GM18873 (cell line): Measurements from ENCODE around the gene BMP8B.

Experiments
- ATAC-seq: cut with Tn5 transposase; IDR thresholded peaks from one replicate; pipeline ENCODE4 v1.9.1; 2021; ENCODE audit warnings: mild to moderate bottlenecking, moderate library complexity, moderate number of reproducible peaks; ENCODE audit not compliant: unreplicated experiment, low FRiP score

BMP8B gene

DNA sequence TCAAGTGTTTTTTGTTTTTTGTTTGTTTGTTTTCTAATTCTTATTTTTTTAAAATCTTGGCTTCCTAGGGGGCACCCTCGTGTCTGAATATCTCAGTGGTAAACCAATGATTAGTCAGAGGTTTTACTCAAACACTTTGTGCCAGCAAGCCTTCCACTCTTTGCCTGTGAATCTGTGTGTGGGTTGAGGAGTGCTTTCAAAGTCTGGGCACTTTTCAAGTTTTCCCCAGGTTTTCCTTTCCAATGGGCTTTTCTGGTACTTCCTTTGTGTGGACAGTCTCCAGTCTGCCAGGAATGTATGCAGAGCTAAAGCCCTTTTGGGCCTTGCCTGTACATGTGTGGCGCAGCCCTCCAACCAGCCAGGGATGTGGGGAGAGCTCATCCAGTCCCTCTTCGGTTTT is 59.6 kb downstream of the BMP8B start:
- no peak for ATAC-seq

DNA sequence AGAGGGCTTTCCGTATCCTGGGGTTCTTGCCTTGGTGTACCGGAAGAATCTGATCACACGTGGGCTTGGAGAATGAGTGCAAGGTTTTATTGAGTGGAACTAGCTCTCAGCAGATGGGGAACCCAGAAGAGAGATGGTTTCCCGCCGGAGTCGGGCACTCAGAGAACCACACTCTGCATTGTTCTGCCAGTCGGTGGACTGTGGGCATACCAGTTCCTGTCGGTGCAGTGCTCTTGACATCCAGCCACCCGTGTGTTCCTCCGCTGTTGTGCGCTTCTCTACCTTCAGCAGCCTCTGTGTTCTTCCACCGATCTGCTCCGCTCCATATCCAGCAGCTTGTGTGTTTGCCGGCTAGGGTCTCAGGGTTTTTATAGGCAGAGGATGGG is 60.7 kb downstream of the BMP8B start:
- no peak for ATAC-seq

DNA sequence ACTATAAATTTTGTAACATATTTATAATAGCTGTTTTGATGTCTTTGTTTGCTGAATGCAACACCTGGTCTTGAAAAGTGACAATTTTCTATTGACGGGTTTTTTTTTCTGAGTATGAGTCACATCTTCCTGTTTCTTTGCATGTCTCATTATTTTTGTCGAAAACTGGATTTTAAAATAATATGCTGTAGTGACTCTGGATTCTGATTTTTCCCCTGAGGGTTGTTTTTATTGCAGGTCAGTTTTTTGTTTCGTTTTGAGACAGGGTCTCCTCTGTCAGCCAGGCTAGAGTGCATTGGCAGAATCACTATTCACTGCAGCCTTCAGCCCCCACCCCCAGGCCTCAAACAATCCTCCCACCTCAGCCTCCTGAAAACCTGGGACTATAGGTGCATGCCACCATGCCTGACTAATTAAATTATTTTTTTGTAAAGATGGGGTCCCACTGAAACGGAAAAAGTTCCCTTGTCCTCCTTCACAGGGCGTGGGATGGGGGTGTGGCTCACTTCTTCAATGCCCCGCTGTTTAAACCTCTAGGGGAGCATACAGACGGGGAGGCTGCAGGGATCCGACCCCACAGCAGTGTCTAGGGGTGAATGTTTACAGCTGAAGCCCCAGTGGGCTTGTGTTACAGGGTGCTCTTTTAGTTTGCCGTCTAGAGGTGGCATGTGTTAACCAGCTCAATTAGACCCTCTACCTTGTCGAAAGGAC is 61.3 kb downstream of the BMP8B start:
- ATAC-seq: no peak

DNA sequence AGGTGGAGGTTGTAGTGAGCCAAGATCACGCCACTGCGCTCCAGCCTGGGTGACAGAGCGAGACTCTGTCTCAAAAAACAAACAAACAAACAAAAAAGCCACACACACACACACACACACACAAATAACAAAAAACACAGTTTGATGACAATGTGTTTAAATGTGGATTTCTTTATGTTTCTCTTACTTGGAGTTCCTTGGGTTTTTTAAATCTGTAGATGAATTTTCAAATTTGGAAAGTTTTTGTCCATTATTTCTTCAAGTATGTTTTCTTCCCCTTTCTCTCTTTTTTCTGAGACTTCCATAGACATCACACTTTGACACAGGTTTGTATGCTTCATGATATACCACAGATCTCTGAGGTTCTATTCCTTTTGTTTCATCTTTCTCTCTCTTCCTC is 62.1 kb downstream of the BMP8B start:
- no peak for ATAC-seq

DNA sequence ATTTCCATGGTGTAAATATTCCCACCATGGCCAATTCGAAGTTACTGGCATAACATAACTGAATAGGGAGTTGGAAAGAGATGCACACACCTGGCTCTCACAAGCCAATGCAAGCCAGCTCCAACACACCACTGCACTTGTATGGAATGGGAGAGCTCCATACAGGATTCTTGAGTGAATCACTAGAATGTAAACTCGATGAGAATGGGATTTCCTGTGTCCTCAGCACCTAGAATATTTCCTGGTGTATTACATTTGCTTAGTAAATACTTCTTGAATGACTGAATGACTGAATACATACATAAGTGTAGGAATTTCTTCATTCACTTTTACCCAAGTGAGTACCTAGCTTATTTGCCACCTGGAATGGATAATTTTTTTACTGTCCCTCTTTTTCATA is 66.2 kb downstream of the BMP8B start:
- no peak for ATAC-seq

DNA sequence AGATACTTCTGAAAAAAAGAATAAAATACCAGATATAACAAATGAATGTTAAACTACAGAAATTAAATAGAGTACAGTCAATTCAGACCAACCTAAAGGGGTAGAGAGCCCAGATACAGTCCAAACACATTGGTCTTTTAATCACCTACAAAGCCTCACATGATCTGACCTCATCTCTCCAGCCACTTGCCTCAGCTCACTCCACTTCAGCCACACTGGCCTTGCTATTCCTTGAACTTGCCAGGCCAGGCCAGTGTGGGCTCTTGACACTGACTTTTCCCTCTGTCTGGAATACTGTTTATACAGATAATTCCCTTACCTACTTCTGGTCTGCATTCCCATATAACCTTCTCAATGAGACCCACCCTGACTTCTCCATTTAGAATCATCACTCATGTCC is 67.0 kb downstream of the BMP8B start:
- ATAC-seq: no peak

DNA sequence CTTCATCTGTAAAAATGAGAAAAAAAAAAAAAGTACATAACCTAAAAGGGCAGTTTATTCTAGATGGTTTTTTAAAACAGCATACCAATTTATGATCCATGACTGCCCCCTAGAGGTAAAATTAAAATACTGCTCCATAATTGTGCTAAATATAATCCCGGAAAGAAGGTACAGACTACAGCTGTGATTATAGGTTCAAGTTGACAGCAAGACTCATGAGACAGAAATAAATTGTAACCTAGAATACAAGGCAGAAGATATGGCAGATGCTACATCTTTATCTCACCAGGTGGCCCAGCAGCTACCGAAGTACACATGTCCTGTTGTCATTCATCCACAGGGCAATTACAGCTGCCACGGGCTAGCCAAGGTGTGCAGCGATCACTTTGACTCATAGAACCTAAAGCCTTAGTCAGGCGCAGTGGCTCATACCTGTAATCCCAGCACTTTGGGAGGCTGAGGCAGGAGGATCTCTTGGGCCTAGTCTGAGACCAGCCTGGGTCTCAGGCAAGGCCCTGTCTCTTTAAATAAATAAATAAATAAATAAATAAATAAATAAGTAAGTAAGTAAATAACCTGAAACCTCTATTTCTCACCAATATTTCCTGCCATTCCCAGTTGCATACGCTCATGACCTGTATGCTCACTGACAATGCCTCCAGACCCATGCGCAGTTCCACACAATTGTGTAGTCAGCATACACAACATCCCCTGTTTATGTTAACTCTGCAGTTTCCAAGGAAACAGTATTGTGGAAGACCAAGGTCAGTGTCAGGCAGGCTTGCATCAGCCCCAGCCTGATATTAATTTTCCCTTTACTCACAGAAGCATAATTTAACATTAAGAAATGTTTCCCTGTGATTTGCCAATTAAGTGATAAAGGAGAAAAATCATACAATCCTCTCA is 68.3 kb downstream of the BMP8B start:
- no peak for ATAC-seq

DNA sequence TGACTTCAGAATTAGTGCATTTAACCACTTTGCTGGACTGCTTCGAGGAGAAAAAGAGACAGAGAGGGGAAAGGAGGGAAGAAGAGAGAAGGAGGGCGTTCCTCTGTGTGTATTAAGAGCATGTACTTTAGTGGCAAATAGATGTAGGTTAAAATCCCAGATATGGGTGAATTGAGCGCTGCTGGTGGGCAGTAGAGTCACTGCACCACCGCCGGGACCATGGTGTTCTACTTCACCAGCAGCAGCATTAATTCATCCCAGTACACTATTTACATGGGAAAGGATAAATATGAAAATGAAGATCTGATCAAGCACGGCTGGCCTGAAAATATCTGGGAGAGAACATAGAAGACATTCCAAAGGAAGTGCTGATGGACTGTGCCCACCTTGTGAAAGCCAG is 70.9 kb downstream of the BMP8B start:
- no peak for ATAC-seq

DNA sequence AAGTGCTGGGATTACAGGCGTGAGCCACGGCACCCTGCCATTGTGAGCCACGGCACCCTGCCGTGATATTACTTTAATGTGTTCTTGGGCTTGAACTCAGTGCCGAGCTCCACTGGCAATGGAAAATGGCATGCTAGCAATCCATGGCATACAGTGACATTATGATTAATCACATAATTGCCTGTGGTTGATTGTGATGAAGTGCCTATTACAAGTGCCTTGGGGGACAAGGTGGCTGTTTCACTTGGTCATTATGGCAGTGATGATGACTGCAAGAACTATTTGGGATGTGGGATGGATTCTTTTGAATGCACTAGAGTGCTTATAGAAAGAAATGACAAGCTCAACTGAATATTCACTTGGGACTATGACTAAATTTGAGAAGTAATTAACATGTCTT is 75.1 kb downstream of the BMP8B start:
- no peak for ATAC-seq

DNA sequence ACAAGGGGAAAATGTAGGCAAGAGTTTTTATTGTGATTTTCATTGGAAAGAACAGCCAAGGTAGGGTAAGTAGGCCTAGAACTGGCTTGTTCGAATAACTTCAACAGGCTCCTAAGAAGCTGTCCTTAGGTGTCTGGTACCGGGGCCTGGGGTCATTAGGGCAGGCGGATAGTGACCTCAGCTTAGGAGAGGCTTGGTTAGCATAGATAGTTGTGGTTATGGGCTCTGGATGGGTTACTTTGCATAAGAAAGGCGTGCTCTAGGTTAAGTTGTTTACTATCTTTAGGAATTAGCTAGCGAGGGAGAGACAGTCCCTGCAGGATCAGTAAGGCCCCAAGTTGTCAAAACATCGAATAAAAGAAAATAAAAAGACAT is 76.7 kb downstream of the BMP8B start:
- ATAC-seq: no peak

DNA sequence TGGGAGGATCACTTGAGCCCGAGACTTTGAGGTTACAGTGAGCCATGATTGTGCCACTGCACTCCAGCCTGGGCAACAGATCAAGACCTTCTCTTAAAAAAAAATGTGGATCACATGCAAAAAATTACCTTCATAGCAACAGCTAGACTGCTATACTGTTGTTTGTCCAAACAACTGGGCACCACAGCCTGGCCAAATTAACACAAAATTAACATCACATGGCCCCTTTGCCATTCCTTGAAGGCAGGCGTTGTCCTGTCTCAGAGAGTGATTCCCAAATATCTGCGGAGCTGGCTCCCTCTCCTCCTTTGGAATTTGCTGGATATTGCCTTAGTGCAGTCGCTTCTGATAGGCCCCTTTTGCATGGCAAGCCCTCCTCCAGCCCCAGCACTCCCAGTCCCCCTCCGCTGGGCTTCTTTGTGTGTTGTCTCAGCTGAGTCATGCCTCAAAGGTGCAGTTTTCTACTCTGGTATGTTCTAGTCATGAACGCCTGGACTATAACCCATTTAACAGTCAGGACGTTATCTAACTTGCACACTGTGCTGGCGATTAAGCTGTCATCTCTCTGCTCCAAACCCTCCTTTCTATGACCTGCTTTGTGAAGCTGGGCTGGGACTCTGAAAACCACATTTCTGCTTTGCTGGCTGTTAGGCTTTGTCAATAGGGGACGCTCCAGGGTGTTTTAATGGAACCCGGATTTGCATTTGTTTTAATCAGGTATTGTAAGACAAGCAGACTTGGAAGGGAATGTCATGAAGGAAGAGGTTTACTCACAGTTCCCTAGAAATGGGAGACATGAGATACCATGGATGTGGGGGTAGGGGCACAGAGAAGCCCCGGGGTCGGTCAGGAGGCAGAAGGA is 77.3 kb downstream of the BMP8B start:
- no peak for ATAC-seq

DNA sequence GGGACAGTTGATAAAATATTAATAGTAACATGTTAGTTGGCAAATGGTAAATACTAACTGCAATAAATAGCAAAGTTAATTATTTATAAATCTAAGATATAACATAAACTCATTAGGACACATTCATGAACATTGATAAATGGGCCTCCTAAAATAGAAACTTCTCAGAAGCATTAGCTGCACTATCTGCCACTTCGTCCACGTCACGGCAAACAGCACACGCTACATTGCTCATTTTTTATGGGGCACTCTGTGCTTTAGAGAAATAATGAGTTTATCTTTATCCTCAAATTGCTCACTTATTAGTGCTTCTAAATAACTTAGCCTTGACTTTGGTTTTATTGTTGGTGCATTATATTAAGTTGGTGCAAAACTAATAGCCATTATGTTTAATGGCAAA is 81.2 kb downstream of the BMP8B start:
- no peak for ATAC-seq
